IMR-90 (cell line): ENCODE results near the gene RBPJ. TPM values are rescaled to one million over a fixed set of nuclear protein-coding genes. Genes with fewer than 3 reads are reported as not detected.
A peak's percentile ranks its signal among the peaks of the same experiment; 100 is the strongest.

ENCODE experiments used
- ATAC-seq: fragments of 200-7000 bp; cut with Tn5 transposase; 2 replicates; pipeline ENCODE4 v1.9.1; 2020; ENCODE audit warnings: low read depth, mild to moderate bottlenecking, moderate library complexity
- BruUV-seq: library from RNA; stranded (reverse); fragments of 400-500 nt; replicated peaks from 2 replicates; lab custom pipeline; 2021; lab: Mats Ljungman, UMichigan
- CTCF ChIA-PET: fragments of 300-600 bp; formaldehyde crosslinking; extraction: SDS; loops from one replicate; lab custom pipeline; 2021; ENCODE audit warnings: antibody characterized with exemption; lab: Yijun Ruan, JAX
- POLR2A ChIA-PET: fragments of 300-600 bp; sonication (Branson Sonifier 250); formaldehyde crosslinking; loops from one replicate; lab custom pipeline; 2022; ENCODE audit warnings: antibody characterized with exemption; ENCODE audit not compliant: unreplicated experiment; lab: Charles Lee
- DNase-seq: peaks from one replicate; pipeline ENCODE4 v3.0.0; 2013
- H2AFZ ChIP-seq: replicated peaks from 2 replicates; pipeline ENCODE3; 2013; ENCODE audit warnings: low read length, mild to moderate bottlenecking; ENCODE audit not compliant: poor library complexity
- H2AK5ac ChIP-seq: 2 replicates; pipeline ENCODE4 v1.6.1; 2013; ENCODE audit warnings: low read depth, low read length, inconsistent platforms
- H2AK9ac ChIP-seq: replicated peaks from 2 replicates; pipeline ENCODE3; 2013; ENCODE audit warnings: mild to moderate bottlenecking, low read depth, low read length, moderate library complexity; ENCODE audit not compliant: poor library complexity
- H2BK120ac ChIP-seq: 2 replicates; pipeline ENCODE4 v1.6.1; 2013; ENCODE audit warnings: low read depth, low read length, inconsistent platforms
- H2BK15ac ChIP-seq: 3 replicates; pipeline ENCODE4 v1.6.1; 2013; ENCODE audit warnings: low read depth, low read length, inconsistent platforms
- H2BK20ac ChIP-seq: 2 replicates; pipeline ENCODE4 v1.6.1; 2013; ENCODE audit warnings: low read depth, mild to moderate bottlenecking, inconsistent platforms, low read length, moderate library complexity
- H2BK5ac ChIP-seq: 2 replicates; pipeline ENCODE4 v1.6.1; 2013; ENCODE audit warnings: mild to moderate bottlenecking, low read depth, low read length, inconsistent platforms; ENCODE audit not compliant: poor library complexity, severe bottlenecking
- H3K14ac ChIP-seq: replicated peaks from 2 replicates; pipeline ENCODE4 v1.6.1; 2013; ENCODE audit warnings: low read depth, low read length, inconsistent platforms
- H3K18ac ChIP-seq: 2 replicates; pipeline ENCODE4 v1.6.1; 2013; ENCODE audit warnings: low read depth, low read length, control low read depth
- H3K23ac ChIP-seq: 2 replicates; pipeline ENCODE4 v1.6.1; 2013; ENCODE audit warnings: low read depth, low read length, inconsistent platforms
- H3K27ac ChIP-seq: 2 replicates; pipeline ENCODE4 v1.5.1; 2013; ENCODE audit warnings: mild to moderate bottlenecking, control low read depth, low read length; ENCODE audit not compliant: insufficient read depth
- H3K27me3 ChIP-seq: 2 replicates; pipeline ENCODE4 v1.6.1; 2013; ENCODE audit warnings: low read length; ENCODE audit not compliant: control insufficient read depth, insufficient read depth
- H3K36me3 ChIP-seq: 2 replicates; pipeline ENCODE4 v1.6.1; 2013; ENCODE audit warnings: low read length, mixed read lengths; ENCODE audit not compliant: control insufficient read depth, insufficient read depth
- H3K4ac ChIP-seq: 2 replicates; pipeline ENCODE4 v1.6.1; 2013; ENCODE audit warnings: low read depth, low read length, inconsistent platforms
- H3K4me1 ChIP-seq: 2 replicates; pipeline ENCODE4 v1.6.1; 2013; ENCODE audit warnings: low read length, mixed read lengths; ENCODE audit not compliant: control insufficient read depth, insufficient read depth
- H3K4me2 ChIP-seq: 2 replicates; pipeline ENCODE4 v1.6.1; 2013; ENCODE audit warnings: low read depth, mild to moderate bottlenecking, control low read depth, low read length, moderate library complexity
- H3K4me3 ChIP-seq: 2 replicates; pipeline ENCODE4 v1.5.1; 2013; ENCODE audit warnings: low read depth, mild to moderate bottlenecking, control low read depth, low read length, moderate library complexity; ENCODE audit not compliant: insufficient read depth
- H3K56ac ChIP-seq: 2 replicates; pipeline ENCODE4 v1.6.1; 2013; ENCODE audit warnings: low read length, inconsistent platforms; ENCODE audit not compliant: insufficient read depth; ENCODE audit errors: extremely low read depth
- H3K79me1 ChIP-seq, 2 experiments: 2 replicates each; pipeline ENCODE4 v1.6.1; 2013; ENCODE audit warnings: low read length in 2 of 2, inconsistent platforms in 1 of 2, low read depth in 1 of 2
- H3K9ac ChIP-seq: 2 replicates; pipeline ENCODE4 v1.6.1; 2013; ENCODE audit warnings: low read depth, low read length, control low read depth
- H3K9me1 ChIP-seq: 2 replicates; pipeline ENCODE4 v1.6.1; 2013; ENCODE audit warnings: low read length, inconsistent platforms; ENCODE audit not compliant: insufficient read depth
- H3K9me3 ChIP-seq: 2 replicates; pipeline ENCODE4 v1.6.1; 2013; ENCODE audit warnings: low read length; ENCODE audit not compliant: control insufficient read depth, insufficient read depth
- H4K20me1 ChIP-seq: 2 replicates; pipeline ENCODE4 v1.6.1; 2013; ENCODE audit warnings: low read length, inconsistent platforms; ENCODE audit not compliant: insufficient read depth
- H4K5ac ChIP-seq: 2 replicates; pipeline ENCODE4 v1.6.1; 2013; ENCODE audit warnings: mild to moderate bottlenecking, low read depth, low read length, control low read depth
- H4K8ac ChIP-seq, 2 experiments: 2 replicates each; pipeline ENCODE4 v1.6.1; 2013; ENCODE audit warnings: low read depth in 2 of 2, low read length in 2 of 2, control low read depth in 1 of 2, inconsistent platforms in 1 of 2
- H4K91ac ChIP-seq: 2 replicates; pipeline ENCODE4 v1.6.1; 2013; ENCODE audit warnings: low read depth, low read length, inconsistent platforms; ENCODE audit not compliant: insufficient read depth
- BHLHE40 ChIP-seq: fragments of 150-350 bp; IDR thresholded peaks from 2 replicates; pipeline ENCODE4 v1.6.1; 2016; ENCODE audit warnings: mild to moderate bottlenecking, low read depth, low read length
- CEBPB ChIP-seq: IDR thresholded peaks from 2 replicates; pipeline ENCODE4 v1.6.1; 2012; ENCODE audit warnings: low read depth, low read length, improper control_type of control experiment
- CHD1 ChIP-seq: IDR thresholded peaks from 2 replicates; pipeline ENCODE4 v1.6.1; 2012; ENCODE audit warnings: low read depth, low read length, improper control_type of control experiment
- CTCF ChIP-seq: conservative IDR thresholded peaks from 2 replicates; pipeline ENCODE4 v1.5.1; 2012; ENCODE audit warnings: mild to moderate bottlenecking, low read depth, low read length, improper control_type of control experiment
- ELK1 ChIP-seq: fragments of 150-350 bp; IDR thresholded peaks from 2 replicates; pipeline ENCODE4 v1.6.1; 2016; ENCODE audit warnings: low read depth, mild to moderate bottlenecking, low read length, moderate library complexity, borderline replicate concordance
- FOS ChIP-seq: fragments of 150-350 bp; IDR thresholded peaks from 2 replicates; pipeline ENCODE4 v1.6.1; 2016; ENCODE audit warnings: low read depth, low read length
- MAFK ChIP-seq: IDR thresholded peaks from 2 replicates; pipeline ENCODE4 v1.6.1; 2012; ENCODE audit warnings: low read depth, low read length, improper control_type of control experiment
- MAZ ChIP-seq: IDR thresholded peaks from 2 replicates; pipeline ENCODE4 v1.6.1; 2012; ENCODE audit warnings: low read depth, mild to moderate bottlenecking, low read length, improper control_type of control experiment, moderate library complexity, borderline replicate concordance
- MXI1 ChIP-seq: IDR thresholded peaks from 2 replicates; pipeline ENCODE4 v1.6.1; 2012; ENCODE audit warnings: low read depth, mild to moderate bottlenecking, low read length, moderate library complexity, borderline replicate concordance
- NFE2L2 ChIP-seq: fragments of 150-350 bp; IDR thresholded peaks from 2 replicates; pipeline ENCODE4 v1.6.1; 2016; ENCODE audit warnings: low read depth, mild to moderate bottlenecking, low read length
- POLR2A ChIP-seq: IDR thresholded peaks from 2 replicates; pipeline ENCODE4 v1.6.1; 2012; ENCODE audit warnings: mild to moderate bottlenecking, low read depth, low read length
- RAD21 ChIP-seq: IDR thresholded peaks from 2 replicates; pipeline ENCODE4 v1.6.1; 2012; ENCODE audit warnings: low read length, improper control_type of control experiment
- RCOR1 ChIP-seq: IDR thresholded peaks from 2 replicates; pipeline ENCODE4 v1.6.1; 2012; ENCODE audit warnings: mild to moderate bottlenecking, low read length, improper control_type of control experiment; ENCODE audit not compliant: insufficient replicate concordance
- SMC3 ChIP-seq: fragments of 150-350 bp; IDR thresholded peaks from 2 replicates; pipeline ENCODE4 v1.6.1; 2016; ENCODE audit warnings: low read depth, mild to moderate bottlenecking, antibody characterized with exemption, low read length, moderate library complexity
- WGBS, 2 experiments: methylation state at CpG; one replicate each; pipeline versions ENCODE4 v1.1.5 to v1.1.7; 2013; ENCODE audit warnings: missing lambda C conversion rate in 2 of 2; ENCODE audit not compliant: insufficient read length in 1 of 2; ENCODE audit errors: extremely low coverage in 2 of 2; 5-methylcytosine and 5-hydroxymethylcytosine counted together
- dilution Hi-C: fragments of 300-500 bp; cut with HindIII; formaldehyde crosslinking; loops from one replicate; pipeline ENCODE4 v1.14.3; 2018; ENCODE audit warnings: low sequenced_read_pairs; ENCODE audit not compliant: unreplicated experiment
- in situ Hi-C: fragments of 300-500 bp; cut with MboI; formaldehyde crosslinking; loops from 3 replicates; pipeline ENCODE4 v1.14.3; 2019; ENCODE audit warnings: low sequenced_read_pairs, inconsistent platforms, mixed read lengths
- intact Hi-C: fragments of 100-400 bp; cut with micrococcal nuclease; formaldehyde crosslinking; loops from 2 replicates; pipeline ENCODE4 v1.10.0; 2022
- polyA plus RNA-seq, 3 experiments: library from polyadenylated mRNA; depleted of rRNA; stranded (reverse); fragments of >200 nt; gene quantifications; 2 replicates each; pipeline ENCODE4 v1.2.3, GENCODE V29; 2012; ENCODE audit warnings: low replicate concordance in 1 of 3
- total RNA-seq: library from RNA; depleted of rRNA; stranded (reverse); fragments of >200 nt; gene quantifications from 2 replicates; pipeline ENCODE4 v1.2.3, GENCODE V29; 2012

Gene RBPJ
- total and polyA plus RNA-seq, 2 of the 4 experiments (the other 2 are of a cell fraction), result 50.3 to 148 TPM

GRCh38 chr4:26297219-26297618 is 23.6 kb upstream of the RBPJ start:
- no peak overlapping the region for H3K4me3 ChIP-seq
- TF ChIP-seq RCOR1 (no peak), MAFK (no peak), FOS (no peak), MAZ (no peak), CHD1 (no peak), SMC3 (no peak), CTCF (no peak), BHLHE40 (no peak), POLR2A (no peak), NFE2L2 (no peak), CEBPB (no peak), ELK1 (no peak), RAD21 (no peak), MXI1 (no peak)
- H2BK20ac ChIP-seq, result peak overlapping the region; percentile 98
- H3K27ac ChIP-seq, result peak overlapping the region; percentile 78
- H2BK15ac ChIP-seq, result peak overlapping the region; percentile 99
- H4K8ac ChIP-seq, result peak overlapping the region in 1 of 2 experiments; percentile 87; a peak in 3 of 4 replicates
- H3K23ac ChIP-seq, result 0 out of 2 replicates have a peak overlapping the region, but pooled peaks have one; percentile 52
- H3K9me1 ChIP-seq, result peaks cover 3% of the 10 kb centered on the region; the same call in 1 of the 2 replicates
- H2AK5ac ChIP-seq, result peak overlapping the region; percentile 97
- no peaks in the 10 kb centered on the region for H4K20me1 ChIP-seq
- H3K79me1 ChIP-seq, result no peaks in the 10 kb centered on the region
- no peaks in the 10 kb centered on the region for H3K9me3 ChIP-seq
- H3K9ac ChIP-seq, result no peak overlapping the region
- peak overlapping the region; percentile 64 for H4K91ac ChIP-seq
- 86% methylated on average over 1 of the region's 7 CpGs; no CpG with 5 or more reads in 1 of the 2 experiments for WGBS, 2 experiments
- DNase-seq (no peak), ATAC-seq (no peak)
- H2BK120ac ChIP-seq, result peak overlapping the region; percentile 92
- peak overlapping the region; percentile 59 for H2AFZ ChIP-seq
- no peaks in the 10 kb centered on the region for H3K36me3 ChIP-seq
- H3K4me2 ChIP-seq, result no peak overlapping the region
- H2AK9ac ChIP-seq, result peak overlapping the region; percentile 59
- no peaks in the 10 kb centered on the region for H3K27me3 ChIP-seq
- H3K4ac ChIP-seq, result peak overlapping the region; percentile 86
- no peak overlapping the region; the same call in 1 of the 2 replicates for H3K56ac ChIP-seq
- BruUV-seq, result no TSS peak
- POLR2A ChIA-PET, result no interaction called here
- intact Hi-C loops (no loop called here), dilution Hi-C loops (no loop called here), in situ Hi-C loops (no loop called here)
- peak overlapping the region; percentile 49; the same call in 1 of the 2 replicates for H4K5ac ChIP-seq
- H3K18ac ChIP-seq, result peak overlapping the region; percentile 57
- peak overlapping the region; percentile 97 for H3K14ac ChIP-seq
- peaks cover 5% of the 10 kb centered on the region; the same call in 1 of the 2 replicates for H3K4me1 ChIP-seq
- peak overlapping the region; percentile 83 for H2BK5ac ChIP-seq
- CTCF ChIA-PET, result no interaction called here
